ENCODE results near the gene TNFRSF18.

Gene TNFRSF18

DNA sequence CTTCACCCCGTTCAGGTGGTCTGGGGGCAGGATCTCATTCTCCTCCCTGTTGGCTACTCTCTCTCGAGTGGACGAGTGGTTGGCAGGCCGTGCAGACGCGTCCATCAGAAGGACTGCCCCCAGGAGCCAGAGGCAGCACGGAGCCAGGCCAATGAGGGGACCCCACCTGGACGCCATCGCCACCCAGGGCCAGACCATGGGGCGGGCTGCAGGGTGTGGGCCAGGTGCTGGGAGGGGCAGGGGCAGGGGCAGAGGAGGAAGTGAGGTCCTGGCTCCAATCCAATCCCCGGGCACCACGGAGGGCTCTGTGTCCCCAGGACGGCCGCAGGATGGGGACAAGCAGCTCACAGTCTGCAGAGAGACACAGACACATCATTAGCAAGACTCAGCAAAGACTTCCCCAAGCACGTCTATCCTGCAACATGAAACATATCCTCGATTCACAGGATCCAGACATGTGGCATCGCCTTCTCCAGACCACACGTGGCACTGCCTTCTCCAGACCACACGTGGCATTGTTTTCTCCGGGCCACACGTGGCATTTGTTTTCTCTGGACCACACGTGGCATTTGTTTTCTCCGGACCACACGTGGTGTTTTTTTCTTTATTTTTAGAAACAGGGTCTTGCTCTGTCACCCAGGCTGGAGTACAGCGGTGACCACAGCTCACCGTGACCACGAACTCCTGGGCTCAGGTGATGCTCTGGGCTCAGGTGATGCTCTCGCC, 22.4 kb upstream of the TNFRSF18 start:
- no peak for DNase-seq (ENCODE audit: low read depth, low spot score)

- no peak for DNase-seq (ENCODE audit: low read depth, low spot score)
Observed at GRCh38 chr1:1228187-1228586, 21.8 kb upstream of the TNFRSF18 start.

DNA sequence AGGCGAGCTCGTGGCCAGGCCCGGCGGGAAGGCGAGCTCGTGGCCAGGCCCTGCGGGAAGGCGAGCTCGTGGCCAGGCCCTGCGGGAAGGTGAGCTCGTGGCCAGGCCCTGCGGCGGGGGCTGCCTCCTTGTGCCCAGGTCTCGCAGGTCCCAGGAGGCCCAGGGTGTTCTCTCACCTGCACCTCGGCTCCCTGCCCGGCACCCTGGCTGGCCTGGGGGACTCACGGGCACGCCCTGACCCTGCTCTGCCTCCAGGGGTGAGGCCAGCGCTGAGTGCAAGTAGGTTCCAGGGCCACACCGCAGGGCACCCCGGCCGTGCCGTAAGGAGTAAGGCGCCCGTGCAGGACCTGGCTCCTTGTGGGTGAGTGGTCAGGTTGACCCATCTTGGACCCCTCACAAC, 21.0 kb upstream of the TNFRSF18 start:
- no peak for DNase-seq (ENCODE audit: low read depth, low spot score)

DNA sequence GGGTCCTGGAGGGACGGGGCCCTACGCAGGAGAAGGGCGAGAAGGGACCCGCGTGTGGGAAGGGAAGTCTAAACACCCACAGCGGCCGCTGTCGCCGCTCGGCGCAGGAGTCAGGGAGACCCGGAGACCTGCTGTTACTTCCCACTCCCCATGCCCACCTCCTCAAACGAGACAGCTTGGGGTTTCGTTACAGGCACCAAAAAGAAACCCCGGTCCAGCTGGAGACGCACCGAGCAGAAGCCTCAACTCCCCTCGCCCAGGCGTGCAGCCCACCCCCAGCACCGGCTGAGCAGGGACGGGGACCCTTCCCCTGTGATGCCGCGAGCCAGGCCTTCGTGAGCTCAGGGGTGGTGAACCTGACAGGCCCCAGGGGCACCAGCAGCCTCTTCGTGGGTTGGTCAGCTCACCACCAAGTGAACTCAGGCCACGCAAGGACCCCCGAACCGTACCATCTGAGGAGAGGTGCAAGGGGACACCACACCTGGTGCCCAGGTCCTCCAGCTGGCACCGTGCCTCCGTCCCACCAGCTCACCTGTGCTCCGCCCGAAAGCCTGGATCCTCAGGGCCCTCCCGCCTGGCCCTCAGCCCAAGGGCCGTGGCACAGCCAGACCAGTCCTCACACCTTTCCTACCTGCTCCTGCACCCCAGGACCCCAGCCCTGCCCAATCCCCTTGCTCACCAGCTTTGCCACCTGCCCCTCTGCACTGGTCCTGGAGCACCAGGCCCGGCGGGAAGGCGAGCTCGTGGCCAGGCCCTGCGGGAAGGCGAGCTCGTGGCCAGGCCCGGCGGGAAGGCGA, 20.4 kb upstream of the TNFRSF18 start:
- no peak for DNase-seq (ENCODE audit: low read depth, low spot score)

DNA sequence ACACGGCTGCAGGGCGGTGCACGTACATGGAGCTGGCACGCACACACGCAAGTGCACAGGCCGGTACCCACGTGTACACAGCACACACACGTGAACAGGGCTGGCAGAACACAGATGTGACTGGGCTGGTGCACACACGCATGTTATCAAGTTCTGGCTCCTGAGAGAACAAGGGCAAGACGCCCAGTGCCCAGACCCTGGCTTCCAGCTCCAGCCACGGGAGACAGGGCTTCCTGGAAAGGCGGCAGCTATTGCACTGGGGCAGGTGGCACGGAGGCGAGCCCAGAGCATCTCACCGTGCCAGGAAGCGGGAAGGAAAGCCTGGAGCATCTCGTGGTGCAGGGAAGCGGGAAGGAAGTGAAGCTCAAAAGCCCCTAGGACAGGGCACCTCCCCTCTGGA, 19.5 kb upstream of the TNFRSF18 start:
- no peak for DNase-seq (ENCODE audit: low read depth, low spot score)

GRCh38 chr1:1225238-1225845, 18.9 kb upstream of the TNFRSF18 start:
- DNase-seq (ENCODE audit: low read depth, low spot score) = no peak

DNA sequence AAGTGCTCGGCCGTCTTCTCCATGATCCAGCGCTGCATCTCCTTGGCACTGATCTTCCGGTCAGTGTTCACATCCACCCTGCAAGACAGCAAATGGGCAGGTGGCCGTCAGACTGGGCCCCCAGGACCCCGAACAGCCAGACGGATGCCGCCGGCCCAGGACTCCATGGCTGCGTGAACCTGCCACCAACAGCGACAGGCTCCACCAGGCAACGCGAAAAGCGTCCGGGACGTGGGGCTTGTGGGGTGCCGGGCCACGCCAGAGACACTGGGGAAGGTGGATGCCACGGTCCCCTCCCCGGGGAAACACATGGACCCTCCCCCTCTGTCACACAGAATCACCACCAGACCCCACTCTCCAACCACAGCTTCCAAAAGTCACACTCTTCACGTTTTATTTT, 17.5 kb upstream of the TNFRSF18 start:
- DNase-seq (ENCODE audit: low read depth, low spot score) = no peak

DNA sequence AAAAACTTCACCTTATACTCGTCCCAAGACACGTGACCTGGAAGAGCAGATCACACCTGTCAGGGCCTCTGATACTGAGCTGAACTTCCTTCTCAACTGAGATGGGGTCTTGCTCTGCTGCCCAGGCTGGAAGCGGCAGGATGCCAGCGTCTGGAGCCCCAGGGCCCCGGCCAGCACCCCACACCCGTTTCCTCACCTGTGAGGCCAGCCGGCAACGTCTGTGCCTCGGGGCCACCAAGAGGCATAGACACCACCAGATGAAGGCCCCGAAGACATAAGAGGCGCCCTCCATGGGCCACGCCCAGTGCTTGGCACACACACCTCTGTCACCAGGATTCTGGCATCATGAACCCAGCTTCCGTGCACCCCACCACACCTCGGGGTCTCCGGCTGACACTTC, 16.9 kb upstream of the TNFRSF18 start:
- no peak for DNase-seq (ENCODE audit: low read depth, low spot score)

GRCh38 chr1:1222575-1223225, 16.3 kb upstream of the TNFRSF18 start:
- no peak for DNase-seq (ENCODE audit: low read depth, low spot score)

DNA sequence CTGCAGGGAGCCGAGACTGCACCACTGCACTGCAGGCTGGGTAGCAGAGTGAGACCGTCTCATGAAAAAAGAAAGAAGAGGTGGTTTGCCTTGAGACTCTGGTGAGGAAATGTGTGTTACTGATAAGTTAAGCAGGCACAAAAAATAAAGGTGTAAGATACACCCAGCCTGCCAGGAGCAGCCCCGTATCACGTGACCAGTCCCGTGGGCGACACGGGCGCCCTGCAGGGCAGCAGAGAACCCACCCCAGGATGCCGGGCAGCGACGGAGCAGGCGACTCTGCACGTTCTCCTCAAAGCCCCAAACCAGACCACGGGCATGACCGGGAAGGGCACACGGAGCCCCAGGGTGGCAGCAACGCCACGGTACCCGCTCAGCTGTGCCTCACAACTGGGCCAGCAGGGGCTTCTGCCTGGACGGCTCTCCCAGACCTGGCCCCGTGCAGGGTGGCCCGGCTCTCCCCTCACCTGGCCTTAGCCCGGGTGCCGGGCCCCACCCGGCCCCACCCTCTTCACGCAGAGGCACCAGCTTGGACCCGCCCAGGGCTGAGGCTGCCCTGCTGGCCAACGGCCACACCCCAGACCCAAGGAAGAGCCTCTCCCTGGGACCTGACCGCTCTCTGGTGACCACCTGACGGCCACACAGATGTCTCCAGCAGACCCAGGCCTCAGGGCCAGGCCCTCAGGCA, 15.6 kb upstream of the TNFRSF18 start:
- DNase-seq (ENCODE audit: low read depth, low spot score) = no peak

DNA sequence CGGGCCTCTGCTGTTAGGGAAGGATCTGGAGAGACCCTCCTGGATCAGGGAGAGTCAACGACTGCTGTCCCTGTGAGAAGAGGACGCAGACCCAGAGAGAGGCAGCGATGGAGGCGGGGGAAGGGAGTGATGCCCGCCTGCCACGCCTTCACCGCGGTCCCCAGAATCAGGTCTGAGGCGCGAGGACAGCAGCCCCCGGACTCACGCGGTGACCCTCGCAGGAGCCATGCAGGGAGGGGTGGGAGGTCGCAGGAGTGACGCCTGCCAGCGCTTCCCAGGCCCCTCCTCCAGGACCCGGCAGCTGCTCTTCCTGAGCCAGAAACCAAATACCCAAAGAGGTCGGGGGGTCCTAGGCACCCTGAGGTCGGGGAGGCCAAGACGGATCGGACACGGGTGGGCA, 13.8 kb upstream of the TNFRSF18 start:
- no peak for DNase-seq (ENCODE audit: low read depth, low spot score)

GRCh38 chr1:1219341-1219740, 12.9 kb upstream of the TNFRSF18 start:
- DNase-seq (ENCODE audit: low read depth, low spot score) = no peak

GRCh38 chr1:1218524-1219200, 12.3 kb upstream of the TNFRSF18 start:
- DNase-seq (ENCODE audit: low read depth, low spot score) = no peak

DNA sequence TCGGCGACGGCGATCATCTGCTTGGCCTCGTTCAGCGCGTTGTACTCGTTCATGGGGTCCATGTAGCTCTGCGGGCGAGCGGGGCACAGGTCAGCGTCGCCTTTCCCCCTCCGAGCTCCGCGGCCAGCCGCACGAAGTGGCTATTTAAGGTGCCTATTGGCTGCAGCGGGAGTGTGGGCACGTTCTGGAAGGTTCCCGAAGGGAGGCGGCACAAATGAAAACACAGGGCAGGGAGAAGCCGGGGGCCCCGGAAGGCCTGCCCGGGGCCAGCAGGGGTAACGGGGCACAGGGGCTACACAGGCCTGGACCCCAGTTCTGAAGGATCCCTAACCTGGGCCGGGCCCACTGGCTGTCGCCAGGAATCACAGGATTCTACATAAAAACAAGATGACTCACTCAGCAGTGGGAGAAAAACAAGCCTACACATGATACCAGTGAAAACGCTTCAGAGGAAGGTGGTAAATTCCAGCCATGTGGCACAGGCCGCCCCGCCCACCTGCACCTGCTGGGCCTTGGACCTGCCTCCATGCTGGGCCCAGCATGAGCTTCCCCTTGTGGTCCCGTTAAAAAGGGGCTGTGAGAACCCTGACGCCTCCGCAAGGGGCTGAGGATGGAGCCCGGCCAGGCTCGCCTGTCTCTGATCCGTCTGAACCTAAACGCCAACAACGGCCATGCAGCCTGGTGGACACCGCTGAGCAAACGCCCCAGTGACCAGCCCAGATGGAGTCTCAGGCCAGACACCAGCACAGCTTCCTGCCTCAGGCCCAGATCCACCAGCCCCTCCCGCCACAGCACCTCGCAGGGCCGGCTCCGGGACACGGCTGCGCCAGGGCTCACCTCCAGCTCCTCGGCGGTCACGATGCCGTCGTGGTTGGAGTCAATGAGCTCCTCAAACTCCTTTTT, 11.5 kb upstream of the TNFRSF18 start:
- no peak for DNase-seq (ENCODE audit: low read depth, low spot score)

DNA sequence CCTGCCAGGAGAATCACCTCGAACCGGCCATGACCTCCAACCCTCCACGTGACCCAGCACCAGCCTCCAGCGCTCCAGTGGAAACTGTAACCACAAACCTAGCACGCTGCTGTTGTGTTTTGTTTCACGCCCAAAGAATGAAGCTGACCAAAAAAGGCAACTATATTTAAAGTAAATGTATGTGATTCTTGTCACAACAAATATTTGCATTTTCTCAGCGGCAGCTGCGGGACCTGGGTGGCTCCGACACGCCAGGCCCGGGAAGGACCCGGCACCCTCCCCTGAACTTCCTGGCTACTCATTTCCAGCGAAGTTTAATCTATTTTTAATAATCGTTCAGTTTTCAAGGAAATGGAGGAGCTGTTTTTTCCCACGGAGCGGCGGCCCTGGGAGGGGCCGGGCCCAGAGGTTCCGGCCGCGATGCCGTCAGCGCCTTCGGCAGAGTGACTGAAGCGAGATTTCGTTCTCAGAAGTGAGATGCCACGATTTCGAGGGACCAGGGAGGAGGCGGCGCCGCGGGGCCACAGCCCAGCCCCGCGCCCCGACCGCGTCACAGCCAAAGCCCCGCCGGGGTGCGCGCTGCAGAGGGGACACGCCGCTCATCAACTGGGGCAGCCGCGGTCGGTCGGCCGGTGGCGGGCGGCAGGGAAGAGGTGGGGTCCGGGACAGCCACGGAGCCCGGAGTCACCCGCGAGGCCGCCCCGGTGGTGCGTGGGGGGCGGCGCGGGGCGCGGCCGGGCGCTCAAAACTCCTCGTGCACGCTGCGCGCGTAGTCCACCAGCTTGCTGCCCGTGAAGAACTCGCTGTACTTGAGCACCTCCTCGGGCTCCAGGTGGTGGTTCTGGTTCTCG, 10.6 kb upstream of the TNFRSF18 start:
- DNase-seq (ENCODE audit: low read depth, low spot score) = no peak

GRCh38 chr1:1215881-1216605, 9.7 kb upstream of the TNFRSF18 start:
- DNase-seq (ENCODE audit: low read depth, low spot score) = no peak

GRCh38 chr1:1215080-1215676, 8.8 kb upstream of the TNFRSF18 start:
- DNase-seq (ENCODE audit: low read depth, low spot score) = no peak
